Adrenal gland (tissue), 12 donors: ENCODE data around the gene GNPAT. TPM values are rescaled to one million over a fixed set of nuclear protein-coding genes. Genes with fewer than 3 reads are reported as not detected.

ENCODE experiments used
- DNase-seq, 7 donors: peaks; one replicate each; pipeline ENCODE4 v3.0.0-alpha.2; 2019 to 2020
- H3K27ac ChIP-seq, 5 donors: fragments of 200-600 bp; sonication (generic) in 4 of 5; 1 replicate in 3 of 5; 2 replicates in 2 of 5; pipeline versions ENCODE4 v1.5.1 to v1.8.0; 2016 to 2020; ENCODE audit warnings: mild to moderate bottlenecking in 1 of 5
- H3K27me3 ChIP-seq: fragments of 200-600 bp; 2 replicates; pipeline ENCODE4 v1.8.0; 2021
- H3K36me3 ChIP-seq, 2 donors: fragments of 200-600 bp; replicated peaks in 1 of 2; 1 replicate in 1 of 2; 2 replicates in 1 of 2; pipeline versions ENCODE4 v1.5.1 to v1.8.0; 2018 to 2022
- H3K4me1 ChIP-seq, 2 donors: fragments of 200-600 bp; replicated peaks in 1 of 2; 1 replicate in 1 of 2; 2 replicates in 1 of 2; pipeline versions ENCODE4 v1.5.1 to v1.8.0; 2018 to 2021
- H3K4me3 ChIP-seq, 4 donors: fragments of 200-600 bp; sonication (generic) in 3 of 4; one replicate each; pipeline ENCODE4 v1.5.1; 2016 to 2018
- H3K9me3 ChIP-seq, 3 donors: fragments of 200-600 bp; sonication (generic) in 1 of 3; replicated peaks in 1 of 3; 1 replicate in 2 of 3; 2 replicates in 1 of 3; pipeline versions ENCODE4 v1.5.1 to v1.8.0; 2016 to 2021
- POLR2A ChIP-seq, 2 donors: fragments of 450-650 bp; IDR thresholded peaks; one replicate each; pipeline ENCODE4 v1.6.1; 2017; ENCODE audit warnings: antibody characterized with exemption in 2 of 2, mild to moderate bottlenecking in 2 of 2, moderate library complexity in 1 of 2
- WGBS, 4 donors: extraction: QIAGEN DNeasy Blood & Tissue Kit in 2 of 4; methylation state at CpG; one replicate each; pipeline versions ENCODE4 v1.1.5 to v1.1.7; 2013 to 2017; 5-methylcytosine and 5-hydroxymethylcytosine counted together
- intact Hi-C, 2 donors: fragments of 100-400 bp; cut with DNase I; formaldehyde crosslinking; loops; one replicate each; pipeline versions ENCODE4 v1.14.1 to v1.15.0; 2022 to 2023
- polyA plus RNA-seq, 3 donors: library from polyadenylated mRNA; stranded (reverse); fragments of 200-250 nt in 2 of 3; fragments of 350-450 nt in 1 of 3; fragmentation: Illumina TruSeq in 1 of 3; extraction: RNeasy Lipid Tissue Mini Kit (QIAGEN cat#74804) in 1 of 3; gene quantifications; one replicate each; pipeline ENCODE4 v1.2.3, GENCODE V29; 2013 to 2014
- total RNA-seq, 9 donors: library from RNA; depleted of rRNA in 4 of 9; stranded (reverse); fragments of >200 nt in 4 of 9; fragments of 120-200 nt in 1 of 9; fragmentation: NEBNext Ultra II Directional in 1 of 9; extraction: Animal tissue kit (Norgen Biotek cat#: 25700) in 1 of 9; gene quantifications; one replicate each; pipeline versions ENCODE4 v1.1.0 to v1.2.4, GENCODE V29; 2013 to 2023
- TF ChIP-seq, protein P1 (sequence below), 6 experiments: fragments of 450-650 bp in 4 of 6; fragments of 200-600 bp in 2 of 6; sonication (generic) in 1 of 6; IDR thresholded peaks; 1 replicate in 5 of 6; 2 replicates in 1 of 6; pipeline versions ENCODE4 v1.5.1 to v1.8.0; 2016 to 2021; ENCODE audit warnings: antibody characterized with exemption in 6 of 6, mild to moderate bottlenecking in 2 of 6, moderate library complexity in 1 of 6
- donor health status: healthy with polysubstance abuse.
- donor health status: Bipolar disorder and iron deficiency.
- donor health status: DM: yes; HTN: yes; CAD: no.
- donor health status: DM: no; HTN: no; CAD: no.
- donor health status: DM: no; HTN: no; CAD: no.
- donor health status: DM: yes; HTN: yes; CAD: no.

The GNPAT gene
- total and polyA plus RNA-seq, 12 donors: 27.0 to 91.9 (median 49.7) TPM

DNA sequence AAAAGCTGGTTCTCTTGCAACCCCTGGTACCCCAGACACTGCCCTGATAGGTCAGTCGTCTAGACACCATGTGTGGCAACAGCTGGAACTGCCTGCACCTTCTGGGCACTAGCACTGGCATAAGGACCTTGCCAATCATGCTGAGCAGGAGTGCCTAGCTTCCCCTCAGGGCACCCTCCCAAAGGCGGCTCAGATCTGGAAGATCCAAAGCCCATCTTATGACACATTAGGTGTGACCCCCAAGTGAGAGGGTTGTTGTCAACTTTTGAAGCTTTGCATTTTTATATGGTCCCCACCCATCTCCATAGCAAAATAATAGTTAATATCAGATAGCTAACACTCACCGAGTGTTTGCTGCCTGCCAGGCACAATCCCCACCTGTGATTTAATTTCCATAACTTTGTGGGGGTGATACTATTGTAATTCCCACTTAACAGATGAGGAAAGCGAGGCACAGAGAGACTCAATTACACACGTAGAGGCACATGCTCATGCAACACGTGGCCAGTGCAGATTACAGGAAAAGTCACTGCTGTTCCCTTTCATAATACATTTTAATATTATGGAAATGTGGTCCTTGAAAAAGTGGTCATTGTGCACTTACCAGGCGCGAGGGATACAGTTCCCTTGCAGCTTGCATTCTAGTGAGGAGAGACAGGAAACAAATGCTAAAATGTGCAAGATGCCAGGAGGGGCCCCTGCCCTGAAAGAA is 70.9 kb downstream of the GNPAT start:
- TF ChIP-seq, protein P1, sequence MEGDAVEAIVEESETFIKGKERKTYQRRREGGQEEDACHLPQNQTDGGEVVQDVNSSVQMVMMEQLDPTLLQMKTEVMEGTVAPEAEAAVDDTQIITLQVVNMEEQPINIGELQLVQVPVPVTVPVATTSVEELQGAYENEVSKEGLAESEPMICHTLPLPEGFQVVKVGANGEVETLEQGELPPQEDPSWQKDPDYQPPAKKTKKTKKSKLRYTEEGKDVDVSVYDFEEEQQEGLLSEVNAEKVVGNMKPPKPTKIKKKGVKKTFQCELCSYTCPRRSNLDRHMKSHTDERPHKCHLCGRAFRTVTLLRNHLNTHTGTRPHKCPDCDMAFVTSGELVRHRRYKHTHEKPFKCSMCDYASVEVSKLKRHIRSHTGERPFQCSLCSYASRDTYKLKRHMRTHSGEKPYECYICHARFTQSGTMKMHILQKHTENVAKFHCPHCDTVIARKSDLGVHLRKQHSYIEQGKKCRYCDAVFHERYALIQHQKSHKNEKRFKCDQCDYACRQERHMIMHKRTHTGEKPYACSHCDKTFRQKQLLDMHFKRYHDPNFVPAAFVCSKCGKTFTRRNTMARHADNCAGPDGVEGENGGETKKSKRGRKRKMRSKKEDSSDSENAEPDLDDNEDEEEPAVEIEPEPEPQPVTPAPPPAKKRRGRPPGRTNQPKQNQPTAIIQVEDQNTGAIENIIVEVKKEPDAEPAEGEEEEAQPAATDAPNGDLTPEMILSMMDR (IDR thresholded peaks at IDR 0.05): no peak
- TF ChIP-seq POLR2A (IDR thresholded peaks at IDR 0.05): no peak
- intact Hi-C loops: no loop called here
- H3K4me1 ChIP-seq: no peaks in the 10 kb centered on the region
- H3K36me3 ChIP-seq: no peaks in the 10 kb centered on the region
- H3K9me3 ChIP-seq: no peaks in the 10 kb centered on the region
- no peaks in the 10 kb centered on the region for H3K27me3 ChIP-seq
- 71 to 80% (median 75%) methylated on average over 8 of the region's 8 CpGs for WGBS, 4 donors
- no peak for DNase-seq
- no peak overlapping the region for H3K4me3 ChIP-seq
- no peak overlapping the region for H3K27ac ChIP-seq

DNA sequence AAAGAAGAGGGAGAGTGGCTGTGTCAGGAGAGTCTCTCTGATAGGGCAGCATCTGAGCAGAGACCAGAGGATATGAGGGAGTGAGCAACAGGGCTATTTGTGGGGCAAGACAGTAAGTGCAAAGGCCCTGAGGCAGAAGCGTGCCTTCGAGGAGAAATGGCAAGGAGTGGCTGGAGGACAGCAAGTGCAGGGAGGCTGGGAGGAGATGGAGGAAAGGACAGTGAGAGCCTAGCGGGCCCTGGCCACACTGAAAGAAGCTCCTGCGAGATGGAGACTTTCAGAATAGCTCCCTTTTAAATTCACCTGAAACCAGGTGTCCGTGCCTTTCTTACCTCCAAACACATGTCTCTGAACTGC is 71.4 kb downstream of the GNPAT start:
- intact Hi-C loops: no loop called here
- H3K4me3 ChIP-seq: no peak overlapping the region
- no peaks in the 10 kb centered on the region for H3K36me3 ChIP-seq
- no peak for DNase-seq
- 85 to 99% (median 90%) methylated on average over 5 of the region's 5 CpGs for WGBS, 4 donors
- no peaks in the 10 kb centered on the region for H3K27me3 ChIP-seq
- H3K4me1 ChIP-seq: no peaks in the 10 kb centered on the region
- TF ChIP-seq, protein P1 (IDR thresholded peaks at IDR 0.05): no peak
- TF ChIP-seq POLR2A (IDR thresholded peaks at IDR 0.05): no peak
- no peaks in the 10 kb centered on the region for H3K9me3 ChIP-seq
- no peak overlapping the region for H3K27ac ChIP-seq

DNA sequence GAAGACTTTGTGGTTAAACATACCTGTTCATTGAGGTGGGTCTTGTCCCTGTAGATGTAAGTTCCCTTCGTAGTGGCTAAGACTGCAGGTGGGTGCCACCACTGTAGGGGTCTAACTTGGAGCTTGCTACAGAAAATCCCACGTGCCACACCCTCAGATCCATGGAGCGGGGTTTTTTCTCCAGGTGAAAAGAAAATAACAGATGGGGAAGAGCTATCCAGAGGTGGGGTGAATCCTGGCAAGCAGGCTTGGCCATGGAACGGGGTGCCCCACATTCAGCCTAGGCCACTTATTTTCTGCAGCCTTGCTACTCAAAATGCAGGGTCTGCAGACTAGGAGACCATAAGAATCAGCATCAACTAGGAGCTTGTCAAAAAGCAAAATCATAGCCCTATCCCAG is 72.6 kb downstream of the GNPAT start:
- Histone ChIP-seq H3K9me3 (no peaks in the 10 kb centered on the region), H3K36me3 (no peaks in the 10 kb centered on the region), H3K27me3 (no peaks in the 10 kb centered on the region), H3K4me3 (no peak overlapping the region), H3K27ac (no peak overlapping the region), H3K4me1 (no peaks in the 10 kb centered on the region)
- no peak for DNase-seq
- TF ChIP-seq, protein P1 (IDR thresholded peaks at IDR 0.05): no peak
- no peak for TF ChIP-seq POLR2A (IDR thresholded peaks at IDR 0.05)
- WGBS, 4 donors: 83 to 91% (median 84%) methylated on average over 4 of the region's 4 CpGs
- intact Hi-C loops: no loop called here

DNA sequence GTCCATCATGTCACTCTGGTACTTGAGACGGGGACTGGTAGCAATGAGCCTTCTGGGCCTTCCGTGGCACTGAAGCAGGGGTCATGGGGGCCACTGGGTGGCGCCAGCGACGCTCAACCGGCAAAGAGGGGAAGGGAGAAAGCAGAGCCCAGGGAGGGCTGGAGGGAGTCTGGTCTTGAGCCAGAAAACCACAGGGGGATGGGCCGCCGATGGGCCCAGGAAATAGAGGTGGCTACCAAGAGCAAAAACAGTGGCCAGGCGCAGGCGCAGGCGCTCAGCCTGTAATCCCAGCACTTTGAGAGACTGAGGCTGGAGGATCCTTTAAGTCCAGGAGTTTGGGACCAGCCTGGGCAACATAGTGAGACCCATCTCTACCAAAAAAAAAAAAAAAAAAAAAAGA is 74.9 kb downstream of the GNPAT start:
- Histone ChIP-seq H3K4me1 (no peaks in the 10 kb centered on the region), H3K36me3 (no peaks in the 10 kb centered on the region), H3K27ac (no peak overlapping the region), H3K9me3 (no peaks in the 10 kb centered on the region), H3K27me3 (no peaks in the 10 kb centered on the region), H3K4me3 (no peak overlapping the region)
- intact Hi-C loops: no loop called here
- 33 to 41% (median 37%) methylated on average over 11 of the region's 11 CpGs for WGBS, 4 donors
- peak; percentile 21 to 58 (median 39) for DNase-seq
- TF ChIP-seq, protein P1 (IDR thresholded peaks at IDR 0.05): peak; percentile 17 to 53 (median 49)
- no peak for TF ChIP-seq POLR2A (IDR thresholded peaks at IDR 0.05)
